NCI-H1105 (cell line): ENCODE measurements around the gene THAP11.

Experiments
- DNase-seq: peaks from one replicate; lab custom pipeline; 2025; lab: John Stamatoyannopoulos, UW

The THAP11 gene

GRCh38 chr16:67883872-67884261, 41.7 kb downstream of the THAP11 start:
- peak; percentile 10 for DNase-seq

GRCh38 chr16:67884684-67885083, 42.6 kb downstream of the THAP11 start, which contains the start of gene NRN1L:
TSS of gene NRN1L (plus strand) at chr16:67884885. CDS start at chr16:67884904, 19 bp downstream.
- DNase-seq = peak; percentile 69

- DNase-seq = no peak
These were observed 43.4 kb downstream of the THAP11 start for GRCh38 chr16:67885545-67885944.

GRCh38 chr16:67885976-67886375, 43.9 kb downstream of the THAP11 start:
- no peak for DNase-seq

GRCh38 chr16:67886387-67886786, 44.3 kb downstream of the THAP11 start:
- no peak for DNase-seq

- DNase-seq = no peak
These were observed 46.2 kb downstream of the THAP11 start for GRCh38 chr16:67888331-67888730.

GRCh38 chr16:67892375-67892774, 50.3 kb downstream of the THAP11 start:
- DNase-seq = no peak

GRCh38 chr16:67892899-67893742, 51.0 kb downstream of the THAP11 start, which contains the start of gene PSKH1:
TSS of gene PSKH1 (plus strand) at chr16:67893254. CDS start at chr16:67908750, 15,496 bp downstream.
- peak; percentile 85 for DNase-seq
